Ovary (tissue), 3 donors: Measurements from ENCODE around the gene NOXA1.

Experiments used
- EP300 ChIP-seq: sonication (generic); formaldehyde crosslinking; IDR thresholded peaks from one replicate; pipeline ENCODE4 v1.6.1; 2017; ENCODE audit warnings: antibody characterized with exemption
- POLR2A ChIP-seq: fragments of 450-650 bp; IDR thresholded peaks from one replicate; pipeline ENCODE4 v1.6.1; 2017; ENCODE audit warnings: antibody characterized with exemption, mild to moderate bottlenecking, moderate library complexity
- TF ChIP-seq, protein P1 (sequence below), 3 donors: fragments of 450-650 bp in 2 of 3; fragments of 200-600 bp in 1 of 3; IDR thresholded peaks; one replicate each; pipeline versions ENCODE4 v1.5.1 to v1.8.0; 2016 to 2022; ENCODE audit warnings: antibody characterized with exemption in 3 of 3, mild to moderate bottlenecking in 1 of 3
- donor health status: DM: no; HTN: no; CAD: no.

DNA sequence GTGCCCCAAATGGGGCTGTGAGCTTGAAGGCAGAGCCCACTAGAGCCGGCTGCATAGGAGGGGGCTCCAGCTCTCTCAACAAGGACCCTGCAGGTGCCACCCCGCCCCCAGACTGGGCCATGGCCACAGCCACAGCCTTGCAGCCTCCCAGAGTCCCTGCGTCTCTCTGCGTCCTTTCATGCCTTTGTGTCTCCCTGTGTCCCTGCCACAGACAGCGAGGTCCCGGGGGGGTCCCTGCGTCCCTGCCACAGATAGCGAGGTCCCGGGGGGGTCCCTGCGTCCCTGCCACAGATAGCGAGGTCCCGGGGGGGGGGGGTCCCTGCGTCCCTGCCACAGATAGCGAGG lies 6.3 kb downstream of the NOXA1 start:
- TF ChIP-seq, protein P1, sequence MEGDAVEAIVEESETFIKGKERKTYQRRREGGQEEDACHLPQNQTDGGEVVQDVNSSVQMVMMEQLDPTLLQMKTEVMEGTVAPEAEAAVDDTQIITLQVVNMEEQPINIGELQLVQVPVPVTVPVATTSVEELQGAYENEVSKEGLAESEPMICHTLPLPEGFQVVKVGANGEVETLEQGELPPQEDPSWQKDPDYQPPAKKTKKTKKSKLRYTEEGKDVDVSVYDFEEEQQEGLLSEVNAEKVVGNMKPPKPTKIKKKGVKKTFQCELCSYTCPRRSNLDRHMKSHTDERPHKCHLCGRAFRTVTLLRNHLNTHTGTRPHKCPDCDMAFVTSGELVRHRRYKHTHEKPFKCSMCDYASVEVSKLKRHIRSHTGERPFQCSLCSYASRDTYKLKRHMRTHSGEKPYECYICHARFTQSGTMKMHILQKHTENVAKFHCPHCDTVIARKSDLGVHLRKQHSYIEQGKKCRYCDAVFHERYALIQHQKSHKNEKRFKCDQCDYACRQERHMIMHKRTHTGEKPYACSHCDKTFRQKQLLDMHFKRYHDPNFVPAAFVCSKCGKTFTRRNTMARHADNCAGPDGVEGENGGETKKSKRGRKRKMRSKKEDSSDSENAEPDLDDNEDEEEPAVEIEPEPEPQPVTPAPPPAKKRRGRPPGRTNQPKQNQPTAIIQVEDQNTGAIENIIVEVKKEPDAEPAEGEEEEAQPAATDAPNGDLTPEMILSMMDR (IDR thresholded peaks at IDR 0.05) = no peak
- TF ChIP-seq POLR2A (no peak), EP300 (no peak)
